OCI-LY7 (cell line): Measurements from ENCODE around the gene SLC9A7. TPM values are rescaled to one million over a fixed set of nuclear protein-coding genes. Genes with fewer than 3 reads are reported as not detected.
A peak's percentile ranks its signal among the peaks of the same experiment; 100 is the strongest.

Experiments used
- BruUV-seq: library from RNA; stranded (reverse); fragments of 400-500 nt; replicated peaks from 2 replicates; lab custom pipeline; 2021; lab: Mats Ljungman, UMichigan
- CTCF ChIA-PET: fragments of 300-600 bp; sonication (Branson Sonifier 250); formaldehyde crosslinking; loops from one replicate; lab custom pipeline; 2022; ENCODE audit warnings: antibody characterized with exemption; ENCODE audit not compliant: unreplicated experiment; lab: Charles Lee
- POLR2A ChIA-PET: fragments of 300-600 bp; sonication (Branson Sonifier 250); formaldehyde crosslinking; loops from one replicate; lab custom pipeline; 2022; ENCODE audit warnings: antibody characterized with exemption; lab: Charles Lee
- DNase-seq: peaks from one replicate; pipeline ENCODE4 v3.0.0-alpha.2; 2015; ENCODE audit warnings: low spot score
- H2AFZ ChIP-seq: fragments of 200-600 bp; sonication (generic), shearing (Covaris generic); 2 replicates; pipeline ENCODE4 v1.6.1; 2014; ENCODE audit warnings: mild to moderate bottlenecking, antibody characterized with exemption, low read length, moderate library complexity
- H3K27ac ChIP-seq: fragments of 200-600 bp; sonication (generic); 2 replicates; pipeline ENCODE4 v1.5.1; 2014; ENCODE audit warnings: mixed run types, low read depth, mild to moderate bottlenecking, moderate library complexity, low read length, inconsistent platforms; ENCODE audit not compliant: poor library complexity, severe bottlenecking
- H3K36me3 ChIP-seq: fragments of 200-600 bp; sonication (generic); 2 replicates; pipeline ENCODE4 v1.6.1; 2014; ENCODE audit warnings: mild to moderate bottlenecking, antibody characterized with exemption, low read length, moderate library complexity, mixed read lengths; ENCODE audit not compliant: insufficient read depth
- H3K4me1 ChIP-seq: fragments of 200-600 bp; sonication (generic); 2 replicates; pipeline ENCODE4 v1.5.1; 2014; ENCODE audit warnings: mild to moderate bottlenecking, low read length; ENCODE audit not compliant: insufficient read depth, poor library complexity, severe bottlenecking
- H3K4me2 ChIP-seq: fragments of 200-600 bp; sonication (generic); 2 replicates; pipeline ENCODE4 v1.6.1; 2014; ENCODE audit warnings: mild to moderate bottlenecking, low read length
- H3K4me3 ChIP-seq: fragments of 200-600 bp; sonication (generic); 2 replicates; pipeline ENCODE4 v1.5.1; 2014; ENCODE audit warnings: mild to moderate bottlenecking, low read depth, low read length; ENCODE audit not compliant: poor library complexity, severe bottlenecking
- H3K79me2 ChIP-seq: fragments of 200-600 bp; sonication (generic); 2 replicates; pipeline ENCODE4 v1.6.1; 2016; ENCODE audit warnings: low read depth, mild to moderate bottlenecking, low read length, moderate library complexity, mixed read lengths; ENCODE audit not compliant: insufficient read depth
- H3K9me2 ChIP-seq: fragments of 200-600 bp; sonication (generic); 2 replicates; pipeline ENCODE4 v1.6.1; 2016; ENCODE audit warnings: mild to moderate bottlenecking, low read length, mixed read lengths; ENCODE audit not compliant: insufficient read depth
- H3K9me3 ChIP-seq: fragments of 200-600 bp; sonication (generic); 2 replicates; pipeline ENCODE4 v1.6.1; 2014; ENCODE audit warnings: mild to moderate bottlenecking, mixed run types, low read length, mixed read lengths
- H4K20me1 ChIP-seq: fragments of 200-600 bp; sonication (generic); 2 replicates; pipeline ENCODE4 v1.6.1; 2014; ENCODE audit warnings: mild to moderate bottlenecking, antibody characterized with exemption, low read length, moderate library complexity, mixed read lengths; ENCODE audit not compliant: insufficient read depth
- CTCF ChIP-seq: fragments of 200-600 bp; sonication (generic); conservative IDR thresholded peaks from 2 replicates; pipeline ENCODE4 v1.5.1; 2014; ENCODE audit warnings: mild to moderate bottlenecking, antibody characterized with exemption, low read length, moderate library complexity, mixed read lengths
- EZH2phosphoT487 ChIP-seq: fragments of 200-600 bp; sonication (generic); IDR thresholded peaks from 2 replicates; pipeline ENCODE4 v1.6.1; 2018; ENCODE audit warnings: low read depth, borderline replicate concordance, mild to moderate bottlenecking, mixed run types, antibody characterized with exemption, low read length, moderate library complexity, mixed read lengths
- intact Hi-C: fragments of 100-400 bp; cut with micrococcal nuclease; formaldehyde crosslinking; loops from one replicate; pipeline ENCODE4 v1.10.0; 2022; ENCODE audit not compliant: unreplicated experiment
- total RNA-seq, 2 experiments: library from RNA; depleted of rRNA in 1 of 2; stranded (reverse); fragments of >200 nt in 1 of 2; shearing (Covaris generic) in 1 of 2; gene quantifications; 2 replicates each; pipeline ENCODE4 v1.2.3, GENCODE V29; 2014 to 2022

Gene SLC9A7
- total RNA-seq, 2 experiments from 2014 or later, result 40.5 to 59.6 TPM

- Histone ChIP-seq H3K36me3 (peaks cover 26% of the 10 kb centered on the region), H3K4me3 (no peak overlapping the region), H3K27ac (no peak overlapping the region), H3K79me2 (no peaks in the 10 kb centered on the region), H4K20me1 (no peaks in the 10 kb centered on the region), H3K4me2 (no peak overlapping the region), H2AFZ (no peak overlapping the region), H3K9me3 (no peaks in the 10 kb centered on the region), H3K4me1 (peaks cover 30% of the 10 kb centered on the region), H3K9me2 (no peaks in the 10 kb centered on the region)
- no peak for TF ChIP-seq EZH2phosphoT487
- intact Hi-C loops, result no loop called here
- no TSS peak for BruUV-seq
- ChIA-PET POLR2A (interaction anchor here (1.5 kb wide), 1 partner anchor 9 kb away, joined by 3 read pairs; no protein-coding TSS in a partner anchor), CTCF (no interaction called here)
- peak; percentile 5 for DNase-seq
These were observed 130.2 kb downstream of the SLC9A7 start for GRCh38 chrX:46628460-46629371.

- Histone ChIP-seq H2AFZ (no peak overlapping the region), H3K36me3 (peaks cover 35% of the 10 kb centered on the region), H3K79me2 (no peaks in the 10 kb centered on the region), H4K20me1 (no peaks in the 10 kb centered on the region), H3K9me3 (no peaks in the 10 kb centered on the region), H3K9me2 (no peaks in the 10 kb centered on the region), H3K27ac (no peak overlapping the region), H3K4me2 (no peak overlapping the region), H3K4me1 (peaks cover 30% of the 10 kb centered on the region), H3K4me3 (no peak overlapping the region)
- TF ChIP-seq CTCF (no peak), EZH2phosphoT487 (no peak)
- POLR2A ChIA-PET, result interaction anchor here (1.5 kb wide), 1 partner anchor 10 kb away, joined by 3 read pairs; no protein-coding TSS in a partner anchor
- no TSS peak for BruUV-seq
- DNase-seq, result no peak
- CTCF ChIA-PET, result no interaction called here
- intact Hi-C loops, result no loop called here
These were observed 131.1 kb downstream of the SLC9A7 start for GRCh38 chrX:46627711-46628419.

GRCh38 chrX:46627062-46627461 is 131.9 kb downstream of the SLC9A7 start:
- BruUV-seq, result no TSS peak
- intact Hi-C loops, result no loop called here
- Histone ChIP-seq H3K79me2 (no peaks in the 10 kb centered on the region), H4K20me1 (no peaks in the 10 kb centered on the region), H3K27ac (peak overlapping the region; percentile 40), H3K9me3 (no peaks in the 10 kb centered on the region), H3K4me2 (0 out of 2 replicates have a peak overlapping the region, but pooled peaks have one; percentile 23), H3K4me1 (peaks cover 30% of the 10 kb centered on the region), H2AFZ (no peak overlapping the region), H3K4me3 (no peak overlapping the region), H3K36me3 (peaks cover 39% of the 10 kb centered on the region), H3K9me2 (no peaks in the 10 kb centered on the region)
- ChIA-PET CTCF (no interaction called here), POLR2A (no interaction called here)
- no peak for DNase-seq
- no peak for TF ChIP-seq CTCF
